WERI-Rb-1 (cell line): ENCODE results near the gene SLC2A9.

Experiments used
- DNase-seq: peaks from one replicate; pipeline ENCODE4 v3.0.0-alpha.2; 2020
- H3K27ac ChIP-seq: fragments of 250-450 bp; sonication (Bioruptor Pico); 2 replicates; pipeline ENCODE4 v1.5.1; 2020; ENCODE audit warnings: mild to moderate bottlenecking, moderate library complexity
- H3K27me3 ChIP-seq: fragments of 250-450 bp; sonication (Bioruptor Pico); 2 replicates; pipeline ENCODE4 v1.5.1; 2021; ENCODE audit warnings: mild to moderate bottlenecking, low read depth, moderate library complexity; ENCODE audit not compliant: insufficient read depth, severe bottlenecking
- H3K36me3 ChIP-seq: fragments of 250-450 bp; sonication (Bioruptor Pico); 2 replicates; pipeline ENCODE4 v1.5.1; 2020; ENCODE audit warnings: mild to moderate bottlenecking, moderate library complexity
- H3K4me3 ChIP-seq: 2 replicates; pipeline ENCODE4 v1.5.1; 2011; ENCODE audit warnings: low read depth, mild to moderate bottlenecking, control low read depth, low read length
- H3K9me3 ChIP-seq: fragments of 250-450 bp; sonication (Bioruptor Pico); 2 replicates; pipeline ENCODE4 v1.5.1; 2021; ENCODE audit warnings: mild to moderate bottlenecking, moderate library complexity; ENCODE audit not compliant: severe bottlenecking
- CTCF ChIP-seq: IDR thresholded peaks from 2 replicates; pipeline ENCODE4 v1.5.1; 2011; ENCODE audit warnings: low read depth, mild to moderate bottlenecking, control low read depth, inconsistent platforms, low read length

SLC2A9 gene

GRCh38 chr4:10028910-10029309, 7.6 kb upstream of the SLC2A9 start:
- no peaks in the 10 kb centered on the region for H3K9me3 ChIP-seq
- H3K27me3 ChIP-seq = no peaks in the 10 kb centered on the region
- no peak for DNase-seq
- H3K36me3 ChIP-seq = no peaks in the 10 kb centered on the region
- no peak overlapping the region for H3K4me3 ChIP-seq
- no peak for TF ChIP-seq CTCF
- H3K27ac ChIP-seq = no peak overlapping the region

- Histone ChIP-seq H3K4me3 (no peak overlapping the region), H3K27me3 (no peaks in the 10 kb centered on the region), H3K9me3 (no peaks in the 10 kb centered on the region), H3K36me3 (no peaks in the 10 kb centered on the region), H3K27ac (no peak overlapping the region)
- no peak for DNase-seq
- TF ChIP-seq CTCF = no peak
Measured at GRCh38 chr4:10026485-10026884, 5.2 kb upstream of the SLC2A9 start.

GRCh38 chr4:10025230-10025806, 4.0 kb upstream of the SLC2A9 start:
- H3K9me3 ChIP-seq = no peaks in the 10 kb centered on the region
- no peak for TF ChIP-seq CTCF
- no peak for DNase-seq
- H3K27me3 ChIP-seq = no peaks in the 10 kb centered on the region
- H3K36me3 ChIP-seq = no peaks in the 10 kb centered on the region
- H3K27ac ChIP-seq = no peak overlapping the region
- no peak overlapping the region for H3K4me3 ChIP-seq

GRCh38 chr4:10024303-10024702, 3.0 kb upstream of the SLC2A9 start:
- no peak overlapping the region for H3K4me3 ChIP-seq
- no peak for DNase-seq
- no peaks in the 10 kb centered on the region for H3K36me3 ChIP-seq
- H3K9me3 ChIP-seq = no peaks in the 10 kb centered on the region
- H3K27ac ChIP-seq = no peak overlapping the region
- TF ChIP-seq CTCF = no peak
- no peaks in the 10 kb centered on the region for H3K27me3 ChIP-seq

GRCh38 chr4:10023806-10024205, 2.5 kb upstream of the SLC2A9 start:
- Histone ChIP-seq H3K9me3 (no peaks in the 10 kb centered on the region), H3K27ac (no peak overlapping the region), H3K27me3 (no peaks in the 10 kb centered on the region), H3K4me3 (no peak overlapping the region), H3K36me3 (no peaks in the 10 kb centered on the region)
- no peak for DNase-seq
- TF ChIP-seq CTCF = no peak

GRCh38 chr4:10023050-10023419, 1.7 kb upstream of the SLC2A9 start:
- Histone ChIP-seq H3K27ac (no peak overlapping the region), H3K9me3 (no peaks in the 10 kb centered on the region), H3K36me3 (no peaks in the 10 kb centered on the region), H3K27me3 (no peaks in the 10 kb centered on the region), H3K4me3 (no peak overlapping the region)
- no peak for TF ChIP-seq CTCF
- no peak for DNase-seq
